ENCODE data around the gene STAG3.
A peak's percentile ranks its signal among the peaks of the same experiment; 100 is the strongest.

STAG3 gene

DNA sequence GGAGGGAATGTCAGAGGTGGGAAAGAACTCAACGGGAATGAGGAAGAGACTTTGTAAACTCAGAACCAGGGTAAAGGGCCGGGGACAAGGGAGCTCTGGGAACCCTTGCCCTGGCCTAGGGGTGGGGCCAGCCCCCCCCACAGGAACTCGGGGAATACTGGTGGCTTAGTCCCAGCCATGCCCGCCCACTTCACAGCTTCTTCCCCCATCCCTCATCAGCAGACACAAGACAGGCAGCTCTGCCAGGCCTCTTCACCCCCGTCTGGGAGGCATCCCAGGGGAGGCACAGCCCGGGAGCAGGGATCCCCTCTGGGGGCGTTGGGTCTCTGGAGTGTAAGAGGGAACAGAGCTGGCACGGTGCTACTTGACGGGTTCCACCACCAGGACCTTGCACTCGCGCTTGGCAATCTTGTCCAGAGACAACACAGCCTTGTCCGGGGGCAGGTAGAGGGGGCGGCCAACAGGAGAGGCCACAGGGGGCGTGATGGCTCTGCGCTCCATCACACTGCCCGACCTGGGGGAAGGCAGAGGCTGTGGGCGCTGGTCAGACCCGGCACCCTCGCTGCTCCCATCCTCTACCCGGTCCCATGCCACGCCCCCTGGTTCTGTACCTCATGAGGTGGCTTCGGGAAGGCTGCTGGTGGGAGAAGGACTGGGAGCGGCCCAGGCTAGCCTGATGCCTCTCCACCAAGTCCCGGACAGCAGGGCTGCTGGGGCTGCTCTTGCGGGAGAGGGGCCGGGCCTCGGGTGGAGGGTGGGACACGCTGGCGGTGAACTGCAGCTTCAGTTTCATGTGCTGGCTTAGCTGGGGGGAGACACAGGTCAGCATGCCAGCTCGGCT lies 22.8 kb upstream of the STAG3 start:
- DNase-seq = no peak

DNA sequence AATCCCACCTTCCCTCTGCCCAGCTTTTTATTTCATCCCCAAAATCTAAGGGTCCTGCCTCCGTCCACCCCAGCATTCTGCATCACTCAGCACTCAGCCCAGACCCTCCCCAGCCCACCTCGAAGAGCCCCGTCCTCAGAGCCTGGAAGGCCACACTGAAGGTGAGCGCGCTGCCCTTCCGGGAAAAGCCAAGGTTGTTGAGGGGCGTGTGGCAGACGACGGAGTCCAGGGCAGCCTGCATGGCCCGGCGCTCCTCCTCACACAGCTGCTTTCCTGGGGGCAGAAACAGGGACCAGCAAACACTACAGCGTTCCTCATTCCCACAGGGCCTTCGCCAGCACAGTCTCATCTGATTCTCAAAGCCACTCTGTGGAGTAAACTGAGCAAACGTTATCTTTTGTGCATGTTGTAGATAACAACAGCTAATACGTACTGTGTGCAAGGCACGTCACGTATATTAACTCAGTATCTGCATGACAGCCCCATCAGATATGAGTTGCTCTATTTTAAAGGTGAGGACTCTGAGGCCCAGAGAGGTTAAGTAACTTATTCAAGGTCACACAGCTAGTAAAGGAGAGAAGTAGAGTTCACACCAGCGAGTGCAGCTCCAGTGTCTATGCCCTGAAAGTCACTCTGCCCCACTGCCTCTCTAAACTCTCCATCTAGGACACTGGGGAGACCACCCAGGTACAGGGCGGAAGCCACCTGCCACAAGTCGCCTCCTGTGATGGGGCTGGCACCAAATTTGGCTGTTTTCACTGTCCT lies 22.0 kb upstream of the STAG3 start:
- no peak for DNase-seq

DNA sequence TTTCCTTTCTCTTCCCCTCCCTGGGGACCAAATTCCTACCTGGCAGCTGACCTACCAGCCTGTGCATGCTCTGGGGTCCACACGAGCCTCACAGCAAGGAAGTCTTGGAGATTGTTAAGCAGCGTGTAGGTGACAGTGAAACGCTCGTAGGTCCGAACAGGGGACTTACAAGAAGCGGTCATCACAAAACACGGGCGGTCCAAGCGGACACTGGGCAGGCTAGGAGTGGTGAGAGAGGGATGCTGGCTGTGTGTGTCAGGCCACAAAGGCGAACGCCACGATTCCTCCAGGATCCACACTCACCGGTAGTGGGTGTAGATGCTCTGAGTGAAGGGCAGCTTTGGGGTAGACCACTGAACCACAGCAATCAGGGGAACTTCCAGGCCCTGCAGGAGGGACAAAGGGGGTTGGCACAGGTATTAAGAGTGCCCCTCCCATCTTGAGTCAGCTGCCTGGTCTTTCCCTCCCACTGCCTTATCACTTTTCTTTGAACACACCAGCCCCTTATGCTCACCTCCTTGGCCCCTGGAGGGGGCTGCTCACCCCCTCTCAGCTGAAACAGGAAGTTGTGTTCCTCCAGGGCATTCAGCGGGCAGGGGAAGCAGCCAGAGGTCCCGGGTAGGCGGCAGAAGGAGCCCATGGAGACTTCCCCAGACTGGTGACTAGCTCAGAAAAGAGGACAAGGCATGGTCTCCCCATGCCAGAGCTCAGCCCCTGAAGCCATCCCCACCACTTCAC lies 21.2 kb upstream of the STAG3 start:
- peak; percentile 62 for DNase-seq

DNA sequence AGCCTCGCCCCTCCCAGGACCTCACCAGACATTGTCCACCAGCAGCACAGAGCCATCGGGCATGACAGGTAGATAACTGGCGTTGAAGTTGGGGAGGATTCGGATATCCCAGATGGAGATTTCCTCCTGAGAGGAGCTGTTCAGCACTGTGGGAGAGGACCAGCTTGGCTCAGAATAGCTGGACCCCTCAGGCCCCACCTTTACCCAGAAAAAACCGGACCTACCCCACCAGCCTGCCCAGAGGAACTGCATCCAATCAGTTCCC lies 20.7 kb upstream of the STAG3 start:
- no peak for DNase-seq

DNA sequence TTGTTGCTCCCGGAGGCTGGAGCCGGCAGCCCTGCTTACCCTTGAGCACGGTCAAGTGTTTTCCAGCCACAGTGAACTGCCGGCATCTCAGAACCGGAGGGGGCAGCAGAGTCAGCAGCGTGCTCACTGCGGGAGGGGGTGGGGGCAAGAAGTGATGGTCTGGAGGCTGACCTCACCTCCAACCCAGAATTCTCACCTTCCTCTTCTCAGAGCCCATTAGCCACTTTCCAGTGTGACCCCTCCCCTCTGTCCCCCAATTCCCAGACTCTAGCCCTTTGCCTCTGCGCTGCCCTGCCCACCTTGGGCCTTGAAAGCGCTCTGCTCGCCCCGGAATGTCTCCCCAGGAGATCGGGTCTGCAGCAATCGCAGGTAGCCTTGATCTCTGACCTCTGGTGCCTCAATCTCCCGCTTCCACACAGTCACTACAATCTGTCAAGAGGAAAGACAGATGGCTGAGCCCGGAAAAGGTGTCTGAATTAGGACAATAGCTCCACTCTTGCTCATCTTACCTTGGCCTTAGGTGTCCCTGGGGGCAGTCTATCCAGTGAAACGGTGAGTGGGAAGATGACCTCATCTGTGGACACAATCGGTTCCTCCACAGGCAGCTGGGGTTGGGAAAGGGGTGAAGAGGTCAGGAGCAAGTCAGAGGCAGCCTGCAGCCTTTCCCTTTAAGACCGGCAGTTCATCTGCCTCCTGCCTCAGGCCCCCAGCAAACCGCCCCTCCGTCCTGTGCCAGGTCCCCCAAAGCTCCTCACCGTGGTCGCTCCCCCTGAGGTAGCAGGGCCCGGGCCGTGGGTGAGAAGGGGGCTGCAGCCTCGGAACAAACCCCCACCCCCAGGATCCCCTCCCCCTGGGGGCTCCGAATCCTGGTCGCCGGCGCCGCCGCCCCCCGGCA lies 20.1 kb upstream of the STAG3 start:
- DNase-seq = no peak

DNA sequence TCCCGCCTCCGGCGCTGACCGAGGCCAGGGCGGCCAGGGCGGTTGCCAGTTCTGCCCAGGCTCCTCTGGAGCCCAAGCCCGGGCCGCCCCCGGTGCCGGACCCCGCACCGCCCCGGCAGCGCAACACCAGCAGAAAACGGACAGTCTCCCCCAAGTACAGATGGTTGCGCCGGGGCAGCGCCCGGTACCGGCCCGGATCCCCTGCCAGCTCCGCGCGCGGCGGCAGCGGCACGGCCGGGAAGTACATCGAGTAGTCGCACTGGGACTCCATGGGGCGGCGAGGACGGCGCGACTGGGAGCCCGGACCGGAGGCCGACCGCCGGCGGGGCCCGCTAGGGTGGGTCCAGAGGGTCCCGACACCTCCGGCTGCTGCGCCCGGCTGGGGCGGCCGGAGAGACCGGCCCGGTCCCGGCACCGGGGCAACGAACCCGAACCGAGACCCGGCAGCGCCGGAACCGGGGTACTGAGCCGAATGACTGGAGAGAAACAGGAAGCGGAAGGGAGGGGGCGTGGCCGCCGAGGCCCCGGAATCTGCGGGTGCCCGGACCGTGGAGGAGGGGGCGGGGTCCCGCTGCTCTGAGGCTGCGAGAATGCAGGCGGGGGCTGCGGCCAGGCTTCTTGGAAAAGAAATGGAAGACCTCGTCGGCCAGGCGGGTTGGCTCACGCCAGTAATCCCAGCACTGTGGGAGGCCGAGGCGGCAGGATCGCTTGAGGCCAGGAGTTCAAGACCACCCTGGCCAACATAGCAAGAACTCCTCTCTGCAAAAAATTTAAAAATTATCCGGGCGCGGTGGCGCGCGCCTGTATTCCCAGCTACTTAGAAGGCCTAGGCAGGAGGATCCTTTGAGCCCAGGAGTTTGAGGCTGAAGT lies 19.3 kb upstream of the STAG3 start, which contains the start of gene TRAPPC14:
Gene TRAPPC14, minus strand, starts transcription at position 495 of the 870 bp plus-strand sequence. Its CDS starts 224 bp downstream, at position 271.
- DNase-seq = peak; percentile 89

DNA sequence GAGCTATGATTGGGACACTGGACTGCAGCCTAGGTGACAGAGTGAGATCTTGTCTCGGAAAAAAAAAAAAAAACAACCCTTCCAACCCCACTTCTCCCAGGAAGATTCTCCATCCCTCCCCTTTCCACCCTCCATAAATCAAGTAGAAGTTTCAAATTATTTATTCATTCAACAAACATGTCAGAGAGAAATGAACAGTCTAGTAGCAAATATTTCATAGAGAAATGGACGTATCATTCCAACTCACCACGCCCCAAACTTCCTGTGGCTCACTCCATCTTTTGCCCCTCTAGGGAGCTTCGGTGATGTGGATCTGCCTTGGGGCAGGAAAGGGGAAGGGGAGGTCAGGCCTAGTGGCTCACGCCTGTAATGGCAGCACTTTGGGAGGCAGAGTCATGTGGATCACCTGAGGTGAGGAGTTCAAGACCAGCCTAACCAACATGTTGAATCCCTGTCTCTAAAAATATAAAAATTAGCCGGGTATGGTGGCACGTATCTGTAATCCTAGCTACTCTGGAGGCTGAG lies 18.6 kb upstream of the STAG3 start:
- no peak for DNase-seq

DNA sequence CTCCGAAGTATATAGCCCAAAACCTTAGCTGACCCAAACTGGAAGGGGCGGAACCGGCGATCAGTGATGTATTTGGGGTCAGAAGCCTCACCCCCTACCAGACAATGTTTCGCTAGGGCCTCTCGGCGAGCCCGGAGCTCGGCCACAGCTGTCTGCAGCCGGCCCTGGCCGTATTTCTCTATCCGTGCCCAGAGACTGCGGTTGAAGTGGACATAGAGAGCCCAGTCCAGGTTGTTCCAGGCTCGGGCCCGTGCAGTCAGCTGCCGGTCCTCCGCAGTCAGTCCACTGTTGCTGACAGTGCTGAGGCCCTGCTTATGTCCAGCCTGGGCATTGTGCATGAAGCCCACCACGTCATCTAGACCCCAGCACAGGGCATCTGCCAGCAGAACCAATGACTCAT lies 17.7 kb upstream of the STAG3 start:
- no peak for DNase-seq

DNA sequence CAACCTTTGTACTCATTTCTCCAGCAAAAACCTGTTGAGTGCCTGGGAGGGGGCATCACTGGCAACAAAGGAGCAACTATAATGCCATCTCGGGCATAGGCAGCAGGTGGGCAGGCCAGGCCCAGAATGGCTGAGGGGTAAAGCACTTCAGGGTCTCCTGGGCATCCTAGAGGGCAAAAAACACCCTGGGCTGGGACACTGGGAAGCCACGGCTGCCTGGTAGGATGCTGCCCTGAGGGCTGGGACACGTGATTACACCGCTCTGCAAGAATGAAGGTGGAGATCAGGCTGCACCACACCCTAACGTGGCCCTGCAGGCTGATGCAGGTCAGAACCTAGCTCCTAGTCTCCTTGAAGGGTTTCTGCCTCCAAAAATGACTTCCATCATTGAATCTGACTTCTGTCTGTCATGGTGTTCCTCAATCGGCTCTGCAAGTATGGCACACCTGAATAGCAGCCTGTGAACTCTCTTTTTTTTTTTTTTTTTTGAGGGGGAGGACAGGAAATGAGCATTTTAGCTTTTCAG lies 14.6 kb upstream of the STAG3 start:
- DNase-seq = peak; percentile 26

DNA sequence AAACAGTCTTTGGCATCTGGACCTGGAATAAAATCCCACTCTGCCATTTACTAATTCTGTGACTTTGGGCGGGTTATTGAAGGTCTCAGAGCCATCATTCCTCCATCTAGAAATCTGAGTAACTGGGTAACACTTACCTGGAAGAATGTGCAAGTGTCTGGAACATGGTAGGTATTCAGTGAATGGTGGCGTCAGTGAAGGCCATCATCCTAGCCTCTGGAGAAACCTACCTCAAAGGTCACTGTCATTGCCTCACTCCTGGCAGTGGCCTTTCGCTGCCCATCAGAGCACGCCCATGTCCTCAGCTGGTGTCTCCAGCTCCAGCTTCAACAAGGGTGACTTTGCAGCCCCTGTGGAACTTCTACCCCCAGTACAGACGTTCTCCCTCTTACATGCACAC lies 13.8 kb upstream of the STAG3 start:
- DNase-seq = no peak

DNA sequence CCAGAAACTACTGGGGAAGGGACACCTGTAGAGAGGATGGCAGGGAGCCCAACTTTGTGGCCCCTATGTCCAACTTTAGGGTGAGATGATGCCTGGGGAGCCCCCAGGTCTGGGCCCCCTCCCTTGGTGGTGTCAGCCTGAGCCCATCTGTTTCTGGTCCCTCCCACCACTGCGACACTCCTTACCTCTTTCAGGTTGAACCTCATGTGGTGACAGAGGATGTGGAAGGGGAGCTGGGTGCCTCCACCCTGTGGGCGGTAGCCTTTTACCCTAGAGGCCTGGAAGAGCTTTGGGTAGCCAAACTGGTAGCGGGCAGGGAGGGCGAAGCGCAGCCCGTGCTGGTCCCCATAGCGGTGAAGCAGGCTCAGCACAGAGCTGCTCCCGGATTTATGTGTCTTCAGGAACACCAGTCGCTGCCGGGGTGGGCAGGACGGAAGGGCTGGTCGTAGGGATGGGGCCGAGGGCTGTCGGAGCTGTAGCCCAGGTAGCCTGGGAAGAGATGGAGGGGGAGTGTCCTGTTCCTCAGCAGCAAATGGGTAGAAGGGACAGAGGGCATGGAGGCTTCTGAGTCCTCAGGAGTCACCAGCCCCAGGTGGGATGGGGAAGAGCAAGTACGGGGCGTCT lies 11.3 kb upstream of the STAG3 start:
- DNase-seq = peak; percentile 52

DNA sequence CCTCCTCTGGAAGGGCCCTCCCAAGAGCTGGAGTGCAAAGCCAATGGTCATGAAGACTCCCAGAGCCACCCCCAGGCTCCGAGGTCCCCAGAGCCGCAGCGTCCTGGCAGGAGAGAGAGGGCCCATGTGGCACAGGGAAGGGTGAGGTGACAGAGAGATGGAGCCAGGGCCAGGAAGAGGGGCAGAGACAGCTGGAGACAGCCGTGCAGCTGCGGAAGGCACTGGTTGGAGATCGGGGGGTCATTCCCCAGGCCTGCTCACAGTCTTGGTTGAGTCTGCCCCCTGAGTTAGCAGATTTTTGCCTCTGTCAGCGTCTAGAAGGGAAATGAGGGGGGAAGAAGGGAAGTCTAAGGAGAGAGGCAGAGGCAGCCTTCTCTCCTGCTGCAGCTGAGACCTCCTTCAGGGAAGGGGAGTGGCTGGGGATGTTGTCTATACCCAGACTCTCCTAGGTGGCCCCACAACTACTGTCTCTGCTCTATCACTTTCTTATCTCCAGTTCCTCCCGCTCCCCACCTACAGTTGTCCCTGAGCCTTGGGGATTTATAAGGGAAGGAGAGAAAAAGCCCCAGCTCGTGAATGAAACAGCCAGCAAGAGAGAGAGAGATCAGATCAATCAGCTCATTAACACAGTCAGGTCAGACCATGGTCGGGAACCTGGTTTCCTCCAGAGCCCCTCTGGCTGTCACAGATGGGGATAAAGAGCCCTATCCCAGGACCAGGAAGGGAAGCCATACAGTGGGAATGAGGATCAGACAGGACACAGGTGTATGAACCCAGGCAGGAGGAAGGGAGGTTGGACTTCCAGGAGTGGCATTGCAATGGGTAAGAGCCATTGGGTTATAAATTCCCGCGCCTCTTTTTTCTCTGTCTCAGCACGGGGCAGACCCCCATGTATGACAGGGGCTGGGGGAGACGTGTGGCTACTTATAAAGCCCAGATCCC lies 10.5 kb upstream of the STAG3 start:
- no peak for DNase-seq

DNA sequence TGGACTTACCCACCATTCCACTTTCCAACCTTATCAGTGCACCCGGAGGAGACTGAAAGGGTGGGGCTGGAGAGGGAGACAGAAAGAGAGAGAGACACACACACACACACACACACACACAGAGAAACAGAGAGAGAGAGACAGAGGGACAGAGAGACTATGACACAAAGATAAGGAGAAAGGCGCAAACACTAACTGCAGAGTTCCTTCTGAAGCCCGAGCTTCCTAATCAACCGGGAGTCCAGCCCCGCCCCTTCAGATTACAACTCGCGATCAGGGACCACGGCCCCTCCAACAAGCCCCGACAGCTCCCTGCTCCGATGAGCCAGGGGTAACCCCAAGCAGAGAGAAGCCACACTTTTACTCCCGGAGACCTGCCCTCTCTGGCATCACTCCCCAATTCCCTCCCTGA lies 9.8 kb upstream of the STAG3 start:
- no peak for DNase-seq

DNA sequence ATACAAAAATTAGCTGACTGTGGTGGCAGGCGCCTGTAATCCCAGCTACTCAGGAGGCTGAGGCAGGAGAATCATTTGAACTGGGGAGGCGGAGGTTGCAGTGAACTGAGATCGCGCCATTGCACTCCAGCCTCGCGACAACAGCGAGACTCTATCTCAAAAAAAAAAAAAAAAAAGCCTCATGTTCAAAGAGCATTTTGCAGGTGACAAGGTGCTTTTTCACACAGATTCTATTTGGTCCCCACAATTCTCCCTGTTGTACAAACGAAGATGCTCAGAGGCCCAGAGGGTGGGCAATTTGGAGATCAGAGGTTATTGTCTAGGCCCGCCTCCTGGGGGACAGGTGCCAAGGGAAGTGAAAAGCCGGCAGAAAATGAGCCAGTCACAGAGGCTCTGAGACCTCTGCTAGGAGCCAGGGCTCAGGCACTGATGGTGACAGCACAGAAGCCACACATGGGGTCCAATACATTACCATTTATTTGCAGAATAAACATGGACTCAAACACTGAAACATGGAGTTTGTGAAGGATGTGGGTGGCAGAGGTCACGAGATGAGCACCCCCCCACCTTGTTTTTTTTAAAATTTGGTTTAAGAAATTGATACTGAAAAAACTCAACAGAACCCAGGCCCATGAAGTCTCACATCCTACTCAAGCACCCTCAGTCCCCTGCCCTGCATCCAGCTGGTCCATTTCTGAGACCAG lies 8.4 kb upstream of the STAG3 start:
- no peak for DNase-seq

DNA sequence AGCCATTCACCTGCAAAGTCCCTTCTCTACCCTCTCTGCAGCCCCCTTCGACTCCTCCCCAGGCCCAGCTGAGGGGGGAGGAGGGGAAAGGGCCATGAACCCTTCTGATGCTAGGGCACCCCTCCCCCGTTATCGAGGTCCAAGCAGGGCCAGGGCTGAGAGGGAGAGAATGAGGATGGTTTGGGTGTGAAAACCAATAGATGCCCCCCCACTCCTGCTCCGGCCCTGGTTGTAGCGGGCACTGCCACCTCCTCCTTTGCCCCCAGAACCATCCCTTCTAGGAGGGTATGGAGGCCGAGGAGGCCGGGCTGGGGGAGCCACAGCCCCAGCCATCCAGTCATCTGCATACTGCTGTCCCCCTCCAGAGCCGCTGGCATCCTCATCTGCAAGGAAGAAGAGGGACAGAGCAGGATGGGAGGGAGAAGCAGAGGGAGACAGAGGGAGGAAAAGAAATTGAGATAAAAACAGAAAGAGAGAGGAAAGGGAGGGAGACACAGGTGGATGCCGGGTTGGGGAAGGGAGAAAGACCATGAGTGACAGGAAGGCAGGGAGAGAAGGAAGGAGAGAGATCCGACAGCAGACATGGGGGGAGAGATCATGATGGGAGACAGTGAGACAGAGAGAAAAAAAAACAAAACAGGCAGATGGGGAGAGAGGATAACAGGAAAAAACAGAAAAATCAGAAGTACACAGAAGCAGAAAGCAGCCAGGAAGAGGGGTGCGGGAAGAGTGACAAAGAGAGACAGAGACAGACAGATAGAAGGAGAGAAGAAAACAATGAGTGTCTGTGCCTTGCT lies 7.4 kb upstream of the STAG3 start:
- no peak for DNase-seq

DNA sequence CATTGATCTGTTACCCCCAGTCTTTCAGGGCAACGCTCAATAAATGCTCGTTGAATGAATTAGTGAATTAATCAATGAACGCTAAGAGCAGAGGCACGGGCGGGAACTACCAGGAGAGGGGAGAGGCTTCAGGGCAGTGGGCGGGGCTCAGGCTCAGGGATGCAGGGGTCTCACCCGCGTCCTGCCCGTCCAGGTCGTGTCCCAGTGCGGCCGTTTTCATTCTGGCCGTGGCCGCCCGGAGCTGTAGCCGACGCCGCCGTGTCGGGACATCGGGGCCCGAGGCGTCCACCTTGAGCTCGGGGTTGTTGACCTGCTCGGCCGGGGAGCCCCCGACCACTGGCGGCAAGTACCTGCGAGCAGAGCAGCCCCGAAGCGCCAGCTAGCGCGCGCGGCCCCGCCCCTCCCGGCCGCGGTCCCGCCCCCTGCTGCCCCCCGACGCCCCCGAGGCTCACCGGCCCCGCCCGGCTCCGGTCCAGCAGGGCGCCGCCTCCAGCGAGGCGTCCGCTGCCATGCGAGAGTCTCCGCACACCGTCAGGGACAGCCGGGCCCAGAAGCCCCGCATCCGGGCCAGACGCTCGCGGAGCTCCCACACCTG lies 6.5 kb upstream of the STAG3 start:
- peak; percentile 60 for DNase-seq

DNA sequence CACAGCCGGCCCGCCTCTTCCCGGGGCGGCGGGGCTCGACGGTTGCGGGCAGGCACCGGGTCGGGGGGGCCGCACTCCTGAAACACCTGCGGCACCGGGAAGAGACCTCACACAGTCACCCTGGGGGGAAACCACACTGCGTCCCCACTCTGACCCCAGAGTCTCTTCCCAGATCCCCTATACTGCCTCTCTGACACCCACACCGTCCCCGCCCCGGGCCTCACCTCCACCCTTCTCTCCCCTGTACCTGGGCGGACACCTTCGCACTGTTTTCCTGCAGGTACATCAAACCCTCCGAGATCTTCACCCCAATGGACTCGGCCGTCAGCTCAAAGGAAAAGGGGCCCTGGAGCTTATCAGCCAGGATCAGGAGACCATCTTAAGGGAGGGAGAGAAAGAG lies 5.9 kb upstream of the STAG3 start:
- DNase-seq = peak; percentile 32
